Measurements from ENCODE around the gene NHSL1. TPM values are rescaled to one million over a fixed set of nuclear protein-coding genes. Genes with fewer than 3 reads are reported as not detected.

NHSL1 gene
- total RNA-seq, 1 experiment from 2014 or later, result 32.1 TPM

DNA sequence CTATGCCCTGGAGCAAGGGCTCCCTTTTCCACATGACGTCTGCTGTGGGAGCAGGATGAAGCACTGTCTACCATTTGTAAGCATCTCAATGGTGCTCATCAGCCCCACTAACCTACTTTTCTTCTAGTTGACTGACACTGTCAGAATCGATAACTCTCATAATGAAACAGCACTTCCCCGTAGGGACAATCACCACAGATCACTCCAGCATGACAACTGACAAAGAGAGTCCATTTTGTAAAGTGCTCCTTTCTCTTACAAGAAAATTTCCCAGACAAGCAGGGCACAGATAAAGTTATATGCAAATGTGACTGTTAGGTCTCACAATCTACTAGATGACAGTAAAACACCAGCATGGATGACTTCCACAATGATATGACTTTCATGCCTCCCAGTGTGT is 48.8 kb downstream of the NHSL1 start:
- TF ChIP-seq, protein P1, sequence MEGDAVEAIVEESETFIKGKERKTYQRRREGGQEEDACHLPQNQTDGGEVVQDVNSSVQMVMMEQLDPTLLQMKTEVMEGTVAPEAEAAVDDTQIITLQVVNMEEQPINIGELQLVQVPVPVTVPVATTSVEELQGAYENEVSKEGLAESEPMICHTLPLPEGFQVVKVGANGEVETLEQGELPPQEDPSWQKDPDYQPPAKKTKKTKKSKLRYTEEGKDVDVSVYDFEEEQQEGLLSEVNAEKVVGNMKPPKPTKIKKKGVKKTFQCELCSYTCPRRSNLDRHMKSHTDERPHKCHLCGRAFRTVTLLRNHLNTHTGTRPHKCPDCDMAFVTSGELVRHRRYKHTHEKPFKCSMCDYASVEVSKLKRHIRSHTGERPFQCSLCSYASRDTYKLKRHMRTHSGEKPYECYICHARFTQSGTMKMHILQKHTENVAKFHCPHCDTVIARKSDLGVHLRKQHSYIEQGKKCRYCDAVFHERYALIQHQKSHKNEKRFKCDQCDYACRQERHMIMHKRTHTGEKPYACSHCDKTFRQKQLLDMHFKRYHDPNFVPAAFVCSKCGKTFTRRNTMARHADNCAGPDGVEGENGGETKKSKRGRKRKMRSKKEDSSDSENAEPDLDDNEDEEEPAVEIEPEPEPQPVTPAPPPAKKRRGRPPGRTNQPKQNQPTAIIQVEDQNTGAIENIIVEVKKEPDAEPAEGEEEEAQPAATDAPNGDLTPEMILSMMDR (IDR thresholded peaks at IDR 0.05; ENCODE audit: unreplicated experiment), result no peak
- ChIA-PET POLR2A (interaction anchor here (0.6 to 1.4 kb wide), 3 partner anchors 31 to 235 kb away, joined by 3 to 5 read pairs (median 3); no protein-coding TSS in a partner anchor), CTCF (interaction anchor here (0.6 to 3.5 kb wide), 3 partner anchors 58 to 76 kb away, joined by 3 to 13 read pairs (median 3); no protein-coding TSS in a partner anchor)
- Mint-ChIP-seq H3K4me1 (ENCODE audit: insufficient read depth, unreplicated experiment) (peaks cover 10% of the 10 kb centered on the region), H3K27ac (ENCODE audit: low read depth, unreplicated experiment) (no peak overlapping the region), H3K27me3 (ENCODE audit: insufficient read depth, unreplicated experiment) (no peaks in the 10 kb centered on the region), H3K9me3 (ENCODE audit: unreplicated experiment) (no peaks in the 10 kb centered on the region), H3K4me3 (ENCODE audit: unreplicated experiment) (no peak overlapping the region), H3K36me3 (ENCODE audit: insufficient read depth, unreplicated experiment) (peaks cover 5% of the 10 kb centered on the region)
- intact Hi-C loops (cut with micrococcal nuclease), result no loop called here
- DNase-seq (ENCODE audit: unreplicated experiment), result no peak
- no TSS peak for BruUV-seq (replicated peaks)

DNA sequence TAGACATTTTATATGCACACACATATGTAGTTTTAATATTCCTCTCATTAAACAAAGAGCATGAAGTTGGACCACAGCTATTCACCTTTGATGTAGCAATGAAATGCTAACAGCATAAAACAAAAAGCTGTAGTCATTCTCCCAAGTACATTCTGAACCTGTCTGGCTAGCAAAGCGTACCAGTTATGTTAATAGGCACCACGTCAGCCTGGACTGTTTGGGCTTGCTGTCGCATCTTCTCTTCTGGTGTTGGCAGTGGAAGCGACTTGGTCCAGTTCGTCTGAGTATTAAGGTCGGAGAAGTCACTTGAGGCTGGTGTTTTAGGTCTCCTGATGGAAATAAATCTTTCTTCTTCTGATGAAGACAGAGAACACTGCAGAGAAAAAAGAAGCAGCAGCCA is 52.5 kb downstream of the NHSL1 start:
- POLR2A ChIA-PET, result interaction anchor here (0.6 to 4.6 kb wide), 3 partner anchors 8 to 317 kb away, joined by 3 to 18 read pairs (median 3); no protein-coding TSS in a partner anchor
- no peak overlapping the region for H3K27ac Mint-ChIP-seq (ENCODE audit: low read depth, unreplicated experiment)
- BruUV-seq (replicated peaks), result no TSS peak
- DNase-seq (ENCODE audit: unreplicated experiment), result no peak
- H3K27me3 Mint-ChIP-seq (ENCODE audit: insufficient read depth, unreplicated experiment), result no peaks in the 10 kb centered on the region
- H3K9me3 Mint-ChIP-seq (ENCODE audit: unreplicated experiment), result no peaks in the 10 kb centered on the region
- peaks cover 3% of the 10 kb centered on the region for H3K36me3 Mint-ChIP-seq (ENCODE audit: insufficient read depth, unreplicated experiment)
- no peak overlapping the region for H3K4me3 Mint-ChIP-seq (ENCODE audit: unreplicated experiment)
- CTCF ChIA-PET, result interaction anchor here (0.6 to 3.5 kb wide), 5 partner anchors 18 to 80 kb away, joined by 3 to 13 read pairs (median 7); no protein-coding TSS in a partner anchor
- intact Hi-C loops (cut with micrococcal nuclease), result no loop called here
- peaks cover 5% of the 10 kb centered on the region for H3K4me1 Mint-ChIP-seq (ENCODE audit: insufficient read depth, unreplicated experiment)
- TF ChIP-seq, protein P1 (IDR thresholded peaks at IDR 0.05; ENCODE audit: unreplicated experiment), result no peak

DNA sequence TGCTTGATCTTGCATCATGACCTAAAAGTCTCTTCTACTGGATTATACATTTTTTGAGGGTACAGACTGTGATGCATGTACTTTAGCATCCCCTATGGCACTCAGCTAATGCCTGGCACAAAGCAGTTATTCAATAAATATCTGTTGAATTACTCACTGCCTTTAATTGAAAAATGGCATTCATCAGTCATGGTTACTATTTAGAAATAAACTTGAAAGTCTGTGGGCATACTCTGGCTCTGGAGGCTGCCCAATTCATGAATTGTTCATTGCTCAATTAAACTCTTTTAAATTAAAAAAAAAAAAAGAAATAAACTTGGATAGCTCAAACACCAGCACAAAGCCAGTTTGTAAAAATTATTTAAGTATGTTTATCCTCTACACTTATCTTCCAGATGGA is 55.3 kb downstream of the NHSL1 start:
- CTCF ChIA-PET, result interaction anchor here (0.6 to 0.9 kb wide), 4 partner anchors 15 to 50 kb away, joined by 3 to 4 read pairs (median 4); no protein-coding TSS in a partner anchor
- TF ChIP-seq, protein P1 (IDR thresholded peaks at IDR 0.05; ENCODE audit: unreplicated experiment), result no peak
- POLR2A ChIA-PET, result interaction anchor here (0.7 to 4.6 kb wide), 4 partner anchors 11 to 329 kb away, joined by 3 to 18 read pairs (median 4); partner anchors contain the start of gene CCDC28A
- intact Hi-C loops (cut with micrococcal nuclease), result no loop called here
- Mint-ChIP-seq H3K4me3 (ENCODE audit: unreplicated experiment) (no peak overlapping the region), H3K36me3 (ENCODE audit: insufficient read depth, unreplicated experiment) (peaks cover 7% of the 10 kb centered on the region), H3K27me3 (ENCODE audit: insufficient read depth, unreplicated experiment) (no peaks in the 10 kb centered on the region), H3K27ac (ENCODE audit: low read depth, unreplicated experiment) (no peak overlapping the region), H3K4me1 (ENCODE audit: insufficient read depth, unreplicated experiment) (peaks cover 7% of the 10 kb centered on the region), H3K9me3 (ENCODE audit: unreplicated experiment) (no peaks in the 10 kb centered on the region)
- BruUV-seq (replicated peaks), result no TSS peak
- no peak for DNase-seq (ENCODE audit: unreplicated experiment)

DNA sequence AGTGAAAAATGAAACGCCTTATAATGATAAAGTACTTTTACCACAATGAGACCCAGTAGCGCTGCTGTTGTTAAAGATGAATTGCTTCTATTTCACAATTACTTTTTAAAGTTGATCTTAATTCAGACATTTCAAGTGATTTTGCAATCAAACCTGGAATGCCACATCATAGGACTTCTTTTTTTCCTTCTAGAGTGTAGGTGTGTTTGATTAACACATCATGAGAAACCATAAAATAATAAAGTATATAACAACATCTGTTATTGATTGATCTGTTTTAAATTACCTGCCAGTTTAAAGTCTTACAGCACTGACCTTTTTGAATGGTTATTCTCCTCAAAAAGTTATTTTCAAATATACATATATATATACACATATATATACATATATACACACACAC is 56.6 kb downstream of the NHSL1 start:
- peak; percentile 26 for DNase-seq (ENCODE audit: unreplicated experiment)
- ChIA-PET CTCF (interaction anchor here (1.0 to 2.3 kb wide), 3 partner anchors 13 to 66 kb away, joined by 3 to 15 read pairs (median 13); no protein-coding TSS in a partner anchor), POLR2A (interaction anchor here (0.6 to 1.8 kb wide), 3 partner anchors 13 to 64 kb away, joined by 3 to 13 read pairs (median 4); no protein-coding TSS in a partner anchor)
- no peak overlapping the region for H3K4me3 Mint-ChIP-seq (ENCODE audit: unreplicated experiment)
- peaks cover 7% of the 10 kb centered on the region for H3K36me3 Mint-ChIP-seq (ENCODE audit: insufficient read depth, unreplicated experiment)
- H3K4me1 Mint-ChIP-seq (ENCODE audit: insufficient read depth, unreplicated experiment), result peaks cover 7% of the 10 kb centered on the region
- H3K27ac Mint-ChIP-seq (ENCODE audit: low read depth, unreplicated experiment), result no peak overlapping the region
- TF ChIP-seq, protein P1 (IDR thresholded peaks at IDR 0.05; ENCODE audit: unreplicated experiment), result no peak
- no peaks in the 10 kb centered on the region for H3K9me3 Mint-ChIP-seq (ENCODE audit: unreplicated experiment)
- H3K27me3 Mint-ChIP-seq (ENCODE audit: insufficient read depth, unreplicated experiment), result no peaks in the 10 kb centered on the region
- intact Hi-C loops (cut with micrococcal nuclease), result no loop called here
- BruUV-seq (replicated peaks), result no TSS peak
